GM23338 (cell line): ENCODE results near the gene NRG3.

Experiments used
- CTCF ChIP-seq, 2 experiments: fragments of 200-600 bp in 1 of 2; sonication (generic) in 1 of 2; conservative IDR thresholded peaks; 2 replicates each; pipeline versions ENCODE4 v1.5.1 to v1.6.1; 2016 to 2017; ENCODE audit warnings: antibody characterized with exemption in 2 of 2, low read depth in 2 of 2, mild to moderate bottlenecking in 2 of 2, moderate library complexity in 1 of 2
- EZH2 ChIP-seq: fragments of 200-600 bp; sonication (generic); IDR thresholded peaks from one replicate; pipeline ENCODE4 v1.8.0; 2017; ENCODE audit warnings: antibody characterized with exemption, mild to moderate bottlenecking, low read depth; ENCODE audit not compliant: unreplicated experiment

- TF ChIP-seq CTCF (conservative IDR thresholded peaks at IDR 0.05; ENCODE audit: low read depth in 2 of 2) = no peak
- TF ChIP-seq EZH2 = no peak
Measured at GRCh38 chr10:82440775-82441174, 565.8 kb downstream of the NRG3 start.
